SK-N-MC (cell line): ENCODE data around the gene PTEN.
"Not testable (repeated sequence)": the region's sequence is repeated elsewhere in the genome, so short reads cannot be mapped to it uniquely, and the experiment has no call there.

ENCODE experiments used
- DNase-seq: peaks from one replicate; pipeline ENCODE4 v3.0.0-alpha.2; 2011; ENCODE audit warnings: low read depth, low spot score
- H3K27ac ChIP-seq: fragments of 200-600 bp; sonication (generic); 2 replicates; pipeline ENCODE4 v1.5.1; 2016; ENCODE audit warnings: mixed run types
- H3K36me3 ChIP-seq: fragments of 200-600 bp; sonication (generic); 2 replicates; pipeline ENCODE4 v1.6.1; 2017; ENCODE audit warnings: antibody characterized with exemption, low read length, mixed read lengths; ENCODE audit not compliant: insufficient read depth
- H3K4me3 ChIP-seq: fragments of 200-600 bp; sonication (generic); 2 replicates; pipeline ENCODE4 v1.5.1; 2016
- H3K9ac ChIP-seq: fragments of 200-600 bp; sonication (generic); 2 replicates; pipeline ENCODE4 v1.8.0; 2017; ENCODE audit warnings: mixed run types, mixed read lengths; ENCODE audit not compliant: insufficient read length
- H3K9me3 ChIP-seq: fragments of 200-600 bp; sonication (generic); 2 replicates; pipeline ENCODE4 v1.6.1; 2017; ENCODE audit warnings: low read depth, mild to moderate bottlenecking, antibody characterized with exemption, low read length, moderate library complexity, mixed read lengths
- EZH2 ChIP-seq: fragments of 200-600 bp; sonication (generic); IDR thresholded peaks from one replicate; pipeline ENCODE4 v1.6.1; 2017; ENCODE audit warnings: antibody characterized with exemption
- FOXP2 ChIP-seq: optimal IDR thresholded peaks from 2 replicates; pipeline ENCODE3; 2011; ENCODE audit warnings: mild to moderate bottlenecking, moderate library complexity; ENCODE audit not compliant: insufficient read depth; ENCODE audit errors: extremely low read length, control extremely low read depth
- POLR2AphosphoS5 ChIP-seq: IDR thresholded peaks from 2 replicates; pipeline ENCODE4 v1.6.1; 2012; ENCODE audit warnings: mild to moderate bottlenecking, low read depth, low read length, borderline replicate concordance

The PTEN gene

GRCh38 chr10:87866412-87866974, 3.1 kb downstream of the PTEN start:
- DNase-seq: no peak
- no peak for TF ChIP-seq EZH2
- TF ChIP-seq POLR2AphosphoS5: no peak
- no peak for TF ChIP-seq FOXP2
- Histone ChIP-seq H3K9ac (peak overlapping the region; percentile 66), H3K27ac (no peak overlapping the region), H3K4me3 (peak overlapping the region; percentile 85), H3K9me3 (no peaks in the 10 kb centered on the region), H3K36me3 (no peaks in the 10 kb centered on the region)

GRCh38 chr10:87867453-87867852, 4.0 kb downstream of the PTEN start:
- peak overlapping the region; percentile 42; the same call in 1 of the 2 replicates for H3K27ac ChIP-seq
- DNase-seq: no peak
- H3K36me3 ChIP-seq: no peaks in the 10 kb centered on the region
- peak overlapping the region; percentile 85 for H3K4me3 ChIP-seq
- H3K9ac ChIP-seq: peak overlapping the region; percentile 66
- H3K9me3 ChIP-seq: no peaks in the 10 kb centered on the region
- no peak for TF ChIP-seq EZH2

DNA sequence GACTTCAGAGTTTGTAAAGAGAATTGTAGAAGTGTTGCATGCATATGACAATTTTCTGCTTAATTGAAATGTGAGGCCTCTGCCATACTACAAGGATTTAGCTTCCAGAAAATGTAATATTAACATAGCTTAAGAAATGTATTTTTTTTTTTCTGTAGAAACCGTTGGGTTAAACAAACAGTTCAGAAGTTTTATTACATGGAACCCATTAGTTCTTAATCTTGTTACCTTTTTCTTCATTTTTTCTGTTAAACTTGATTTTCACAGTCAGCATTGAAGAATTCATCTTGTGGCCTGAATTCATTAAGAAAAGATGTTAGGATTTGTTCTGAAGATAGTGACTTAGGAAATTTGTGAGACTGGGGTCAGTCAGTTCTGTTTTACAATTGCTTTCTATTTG, 4.9 kb downstream of the PTEN start:
- Histone ChIP-seq H3K9me3 (no peaks in the 10 kb centered on the region), H3K9ac (no peak overlapping the region), H3K36me3 (no peaks in the 10 kb centered on the region), H3K27ac (peak overlapping the region; percentile 50; the same call in 1 of the 2 replicates), H3K4me3 (peak overlapping the region; percentile 85)
- no peak for DNase-seq
- TF ChIP-seq EZH2 (no peak), FOXP2 (no peak), POLR2AphosphoS5 (no peak)

DNA sequence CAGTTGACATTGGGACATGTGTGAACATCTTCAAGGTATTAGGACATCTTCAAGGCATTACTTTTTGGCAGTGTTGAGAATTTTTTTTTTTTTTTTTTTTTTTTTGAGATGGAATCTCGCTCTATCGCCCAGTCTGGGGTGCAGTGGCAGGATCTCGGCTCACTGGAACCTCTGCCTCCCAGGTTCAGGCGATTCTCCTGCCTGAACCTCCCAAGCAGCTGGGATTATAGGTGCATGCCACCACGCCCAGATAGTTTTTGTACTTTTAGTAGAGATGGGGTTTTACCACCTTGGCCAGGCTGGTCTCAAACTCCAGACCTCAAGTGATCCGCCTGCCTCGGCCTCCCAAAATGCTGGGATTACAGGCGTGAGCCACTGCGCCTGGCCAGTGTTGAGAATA, 5.7 kb downstream of the PTEN start:
- not testable (repeated sequence) for H3K9ac ChIP-seq, H3K27ac ChIP-seq, H3K9me3 ChIP-seq, H3K4me3 ChIP-seq, H3K36me3 ChIP-seq, DNase-seq

GRCh38 chr10:87869773-87870551, 6.5 kb downstream of the PTEN start:
- Histone ChIP-seq H3K36me3 (no peaks in the 10 kb centered on the region), H3K4me3 (no peak overlapping the region), H3K9ac (no peak overlapping the region), H3K9me3 (no peaks in the 10 kb centered on the region), H3K27ac (no peak overlapping the region)
- DNase-seq: no peak
- TF ChIP-seq POLR2AphosphoS5 (no peak), EZH2 (no peak), FOXP2 (no peak)

- no peak for DNase-seq
- no peak overlapping the region for H3K4me3 ChIP-seq
- no peaks in the 10 kb centered on the region for H3K9me3 ChIP-seq
- H3K9ac ChIP-seq: no peak overlapping the region
- TF ChIP-seq POLR2AphosphoS5 (no peak), FOXP2 (no peak), EZH2 (no peak)
- no peak overlapping the region for H3K27ac ChIP-seq
- H3K36me3 ChIP-seq: no peaks in the 10 kb centered on the region
Observed at GRCh38 chr10:87872828-87873227, 9.4 kb downstream of the PTEN start.

DNA sequence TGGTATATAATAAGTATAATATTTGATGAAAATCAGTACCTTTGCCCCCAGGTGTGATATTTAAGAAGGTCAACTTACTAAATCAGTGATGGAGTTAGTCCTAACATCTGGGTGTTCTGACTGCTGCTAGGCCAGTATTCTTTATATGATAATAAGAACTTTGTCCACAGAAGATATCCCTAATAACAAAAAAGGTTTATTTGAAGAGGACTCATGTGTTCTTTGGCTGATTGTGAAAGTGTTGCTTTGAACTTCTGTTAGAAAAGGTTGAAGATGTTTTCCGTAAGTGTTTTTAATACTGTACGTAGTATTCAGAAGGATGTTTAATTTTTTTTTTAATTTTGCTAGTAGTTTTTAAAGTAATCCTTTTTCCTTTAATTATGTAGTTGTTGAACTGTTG, 10.2 kb downstream of the PTEN start:
- Histone ChIP-seq H3K9me3 (no peaks in the 10 kb centered on the region), H3K27ac (no peak overlapping the region), H3K36me3 (no peaks in the 10 kb centered on the region), H3K4me3 (no peak overlapping the region), H3K9ac (no peak overlapping the region)
- no peak for DNase-seq
- no peak for TF ChIP-seq FOXP2
- TF ChIP-seq EZH2: no peak
- TF ChIP-seq POLR2AphosphoS5: no peak

- TF ChIP-seq POLR2AphosphoS5 (no peak), FOXP2 (no peak), EZH2 (no peak)
- no peak overlapping the region for H3K9ac ChIP-seq
- no peak overlapping the region for H3K4me3 ChIP-seq
- no peak for DNase-seq
- no peaks in the 10 kb centered on the region for H3K9me3 ChIP-seq
- no peaks in the 10 kb centered on the region for H3K36me3 ChIP-seq
- no peak overlapping the region for H3K27ac ChIP-seq
Observed at GRCh38 chr10:87875929-87876571, 12.6 kb downstream of the PTEN start.
